ENCODE data around the gene ALMS1. TPM values are rescaled to one million over a fixed set of nuclear protein-coding genes. Genes with fewer than 3 reads are reported as not detected.
A peak's percentile ranks its signal among the peaks of the same experiment; 100 is the strongest.
"Not testable (repeated sequence)": the region's sequence is repeated elsewhere in the genome, so short reads cannot be mapped to it uniquely, and the experiment has no call there.

Gene ALMS1, protein sequence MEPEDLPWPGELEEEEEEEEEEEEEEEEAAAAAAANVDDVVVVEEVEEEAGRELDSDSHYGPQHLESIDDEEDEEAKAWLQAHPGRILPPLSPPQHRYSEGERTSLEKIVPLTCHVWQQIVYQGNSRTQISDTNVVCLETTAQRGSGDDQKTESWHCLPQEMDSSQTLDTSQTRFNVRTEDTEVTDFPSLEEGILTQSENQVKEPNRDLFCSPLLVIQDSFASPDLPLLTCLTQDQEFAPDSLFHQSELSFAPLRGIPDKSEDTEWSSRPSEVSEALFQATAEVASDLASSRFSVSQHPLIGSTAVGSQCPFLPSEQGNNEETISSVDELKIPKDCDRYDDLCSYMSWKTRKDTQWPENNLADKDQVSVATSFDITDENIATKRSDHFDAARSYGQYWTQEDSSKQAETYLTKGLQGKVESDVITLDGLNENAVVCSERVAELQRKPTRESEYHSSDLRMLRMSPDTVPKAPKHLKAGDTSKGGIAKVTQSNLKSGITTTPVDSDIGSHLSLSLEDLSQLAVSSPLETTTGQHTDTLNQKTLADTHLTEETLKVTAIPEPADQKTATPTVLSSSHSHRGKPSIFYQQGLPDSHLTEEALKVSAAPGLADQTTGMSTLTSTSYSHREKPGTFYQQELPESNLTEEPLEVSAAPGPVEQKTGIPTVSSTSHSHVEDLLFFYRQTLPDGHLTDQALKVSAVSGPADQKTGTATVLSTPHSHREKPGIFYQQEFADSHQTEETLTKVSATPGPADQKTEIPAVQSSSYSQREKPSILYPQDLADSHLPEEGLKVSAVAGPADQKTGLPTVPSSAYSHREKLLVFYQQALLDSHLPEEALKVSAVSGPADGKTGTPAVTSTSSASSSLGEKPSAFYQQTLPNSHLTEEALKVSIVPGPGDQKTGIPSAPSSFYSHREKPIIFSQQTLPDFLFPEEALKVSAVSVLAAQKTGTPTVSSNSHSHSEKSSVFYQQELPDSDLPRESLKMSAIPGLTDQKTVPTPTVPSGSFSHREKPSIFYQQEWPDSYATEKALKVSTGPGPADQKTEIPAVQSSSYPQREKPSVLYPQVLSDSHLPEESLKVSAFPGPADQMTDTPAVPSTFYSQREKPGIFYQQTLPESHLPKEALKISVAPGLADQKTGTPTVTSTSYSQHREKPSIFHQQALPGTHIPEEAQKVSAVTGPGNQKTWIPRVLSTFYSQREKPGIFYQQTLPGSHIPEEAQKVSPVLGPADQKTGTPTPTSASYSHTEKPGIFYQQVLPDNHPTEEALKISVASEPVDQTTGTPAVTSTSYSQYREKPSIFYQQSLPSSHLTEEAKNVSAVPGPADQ (N-terminal part only)
- 7.4 and 7.9 TPM in 2 replicates for total RNA-seq

DNA sequence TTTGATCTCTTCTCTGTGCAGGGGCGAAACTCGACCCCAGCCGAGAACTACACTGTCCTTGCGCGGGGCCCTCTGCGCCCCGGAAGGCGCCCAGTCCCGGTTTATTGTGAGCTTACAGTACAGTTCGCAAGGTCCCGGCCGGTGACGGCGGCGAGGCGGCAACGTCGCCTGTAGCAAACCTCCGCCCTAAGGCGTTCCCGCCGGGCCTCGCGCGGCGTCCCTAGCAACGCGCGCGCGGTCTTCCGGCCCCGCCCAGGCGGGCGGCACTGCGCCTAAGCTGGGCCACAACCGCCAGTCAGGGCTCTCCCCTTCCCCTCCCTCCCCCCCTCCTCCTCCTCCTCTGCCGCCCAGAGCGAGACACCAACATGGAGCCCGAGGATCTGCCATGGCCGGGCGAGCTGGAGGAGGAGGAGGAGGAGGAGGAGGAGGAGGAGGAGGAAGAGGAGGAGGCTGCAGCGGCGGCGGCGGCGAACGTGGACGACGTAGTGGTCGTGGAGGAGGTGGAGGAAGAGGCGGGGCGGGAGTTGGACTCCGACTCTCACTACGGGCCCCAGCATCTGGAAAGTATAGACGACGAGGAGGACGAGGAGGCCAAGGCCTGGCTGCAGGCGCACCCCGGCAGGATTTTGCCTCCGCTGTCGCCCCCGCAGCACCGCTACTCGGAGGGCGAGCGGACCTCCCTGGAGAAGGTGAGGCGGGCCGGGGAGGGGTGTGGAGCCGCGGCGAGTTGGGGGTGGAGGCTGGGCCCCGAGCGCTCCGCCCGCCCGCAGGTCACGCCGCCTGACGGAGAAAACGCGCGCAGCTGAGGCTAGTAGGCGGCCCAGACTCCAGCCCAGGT, at the start of gene ALMS1:
Gene ALMS1, plus strand, starts transcription at position 333 of the 838 bp plus-strand sequence. Its CDS starts 33 bp downstream, at position 366.
- DNase-seq (ENCODE audit: low read depth) (peak; percentile 63), FAIRE-seq (no peak)
- no peaks in the 10 kb centered on the region for H3K36me3 ChIP-seq (ENCODE audit: control insufficient read depth, insufficient read depth, low read length)
- no peaks in the 10 kb centered on the region for H3K27me3 ChIP-seq (ENCODE audit: control insufficient read depth, insufficient read depth, low read length)
- peak within 1 kb of the TSS; percentile 64 for H3K4me3 ChIP-seq (ENCODE audit: low read depth, low read length)
- TF ChIP-seq, protein P1, sequence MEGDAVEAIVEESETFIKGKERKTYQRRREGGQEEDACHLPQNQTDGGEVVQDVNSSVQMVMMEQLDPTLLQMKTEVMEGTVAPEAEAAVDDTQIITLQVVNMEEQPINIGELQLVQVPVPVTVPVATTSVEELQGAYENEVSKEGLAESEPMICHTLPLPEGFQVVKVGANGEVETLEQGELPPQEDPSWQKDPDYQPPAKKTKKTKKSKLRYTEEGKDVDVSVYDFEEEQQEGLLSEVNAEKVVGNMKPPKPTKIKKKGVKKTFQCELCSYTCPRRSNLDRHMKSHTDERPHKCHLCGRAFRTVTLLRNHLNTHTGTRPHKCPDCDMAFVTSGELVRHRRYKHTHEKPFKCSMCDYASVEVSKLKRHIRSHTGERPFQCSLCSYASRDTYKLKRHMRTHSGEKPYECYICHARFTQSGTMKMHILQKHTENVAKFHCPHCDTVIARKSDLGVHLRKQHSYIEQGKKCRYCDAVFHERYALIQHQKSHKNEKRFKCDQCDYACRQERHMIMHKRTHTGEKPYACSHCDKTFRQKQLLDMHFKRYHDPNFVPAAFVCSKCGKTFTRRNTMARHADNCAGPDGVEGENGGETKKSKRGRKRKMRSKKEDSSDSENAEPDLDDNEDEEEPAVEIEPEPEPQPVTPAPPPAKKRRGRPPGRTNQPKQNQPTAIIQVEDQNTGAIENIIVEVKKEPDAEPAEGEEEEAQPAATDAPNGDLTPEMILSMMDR (IDR thresholded peaks at IDR 0.05; ENCODE audit: insufficient read depth, low read length, severe bottlenecking), result peak; percentile 37

DNA sequence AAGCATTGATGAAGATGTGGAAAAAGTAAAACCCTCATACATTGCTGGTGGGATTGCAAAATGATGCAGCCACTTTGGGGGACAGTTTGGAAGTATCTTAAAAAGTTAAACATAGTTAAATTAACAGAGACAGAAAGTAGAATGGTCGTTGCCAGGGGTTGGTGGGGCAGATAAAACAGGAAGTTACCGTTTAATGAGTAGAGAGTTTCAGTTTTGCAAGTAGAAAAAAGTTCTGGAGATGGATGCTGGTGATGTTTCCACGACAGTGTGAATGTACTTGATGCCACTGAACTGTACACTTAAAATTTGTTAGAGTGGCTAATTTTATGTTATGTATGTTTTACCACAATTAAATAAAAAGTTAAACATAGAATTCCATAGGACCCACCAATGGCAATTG, 47.8 kb upstream of the ALMS1 start:
- TF ChIP-seq, protein P1 (IDR thresholded peaks at IDR 0.05; ENCODE audit: insufficient read depth, low read length, severe bottlenecking), result no peak
- H3K27me3 ChIP-seq (ENCODE audit: control insufficient read depth, insufficient read depth, low read length), result no peaks in the 10 kb centered on the region
- no peak overlapping the region for H3K4me3 ChIP-seq (ENCODE audit: low read depth, low read length)
- FAIRE-seq, result no peak
- DNase-seq (ENCODE audit: low read depth), result no peak
- H3K36me3 ChIP-seq (ENCODE audit: control insufficient read depth, insufficient read depth, low read length), result no peaks in the 10 kb centered on the region

DNA sequence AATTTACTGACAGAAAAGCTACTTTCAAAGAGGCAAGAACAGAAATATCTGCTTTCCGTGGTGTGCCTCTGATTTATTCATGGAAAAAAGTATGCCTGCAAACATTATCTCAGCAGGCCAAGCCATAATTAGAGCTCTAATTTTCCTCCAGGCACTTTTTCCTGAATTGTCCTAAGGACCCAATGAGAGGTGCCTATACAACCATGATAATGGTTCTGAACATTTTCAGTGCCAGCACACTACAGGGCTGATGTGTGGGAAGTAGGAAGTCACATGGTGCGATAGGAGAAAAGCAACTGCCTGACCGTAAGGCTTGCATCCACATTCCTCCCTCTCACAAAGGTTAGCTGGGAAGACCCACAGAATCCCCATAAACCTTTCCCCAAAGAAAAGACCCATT, 46.4 kb upstream of the ALMS1 start:
- no peaks in the 10 kb centered on the region for H3K27me3 ChIP-seq (ENCODE audit: control insufficient read depth, insufficient read depth, low read length)
- no peak for DNase-seq (ENCODE audit: low read depth)
- TF ChIP-seq, protein P1 (IDR thresholded peaks at IDR 0.05; ENCODE audit: insufficient read depth, low read length, severe bottlenecking), result no peak
- no peaks in the 10 kb centered on the region for H3K36me3 ChIP-seq (ENCODE audit: control insufficient read depth, insufficient read depth, low read length)
- H3K4me3 ChIP-seq (ENCODE audit: low read depth, low read length), result no peak overlapping the region
- no peak for FAIRE-seq

DNA sequence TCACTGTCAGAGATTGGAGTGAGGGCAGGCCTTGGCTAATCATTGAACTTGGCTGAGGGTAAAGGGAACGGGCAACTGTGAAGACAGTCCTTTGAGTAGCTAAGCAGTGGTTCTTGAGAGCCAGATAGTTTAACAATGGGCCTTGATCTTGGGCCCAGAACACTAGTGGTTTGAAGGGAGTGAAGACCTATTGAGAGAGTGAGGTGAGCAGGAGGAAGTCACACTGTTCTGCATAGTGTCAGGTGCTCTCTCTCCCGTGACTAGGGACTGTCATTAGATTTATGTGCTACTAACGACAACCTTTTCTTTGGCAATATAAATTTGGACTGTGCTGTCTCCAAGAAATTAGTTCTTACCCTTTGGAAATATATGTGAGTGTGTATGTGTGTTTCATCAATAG, 44.6 kb upstream of the ALMS1 start:
- peak; percentile 28 for FAIRE-seq
- no peaks in the 10 kb centered on the region for H3K27me3 ChIP-seq (ENCODE audit: control insufficient read depth, insufficient read depth, low read length)
- TF ChIP-seq, protein P1 (IDR thresholded peaks at IDR 0.05; ENCODE audit: insufficient read depth, low read length, severe bottlenecking), result no peak
- no peak for DNase-seq (ENCODE audit: low read depth)
- H3K36me3 ChIP-seq (ENCODE audit: control insufficient read depth, insufficient read depth, low read length), result no peaks in the 10 kb centered on the region
- H3K4me3 ChIP-seq (ENCODE audit: low read depth, low read length), result no peak overlapping the region

DNA sequence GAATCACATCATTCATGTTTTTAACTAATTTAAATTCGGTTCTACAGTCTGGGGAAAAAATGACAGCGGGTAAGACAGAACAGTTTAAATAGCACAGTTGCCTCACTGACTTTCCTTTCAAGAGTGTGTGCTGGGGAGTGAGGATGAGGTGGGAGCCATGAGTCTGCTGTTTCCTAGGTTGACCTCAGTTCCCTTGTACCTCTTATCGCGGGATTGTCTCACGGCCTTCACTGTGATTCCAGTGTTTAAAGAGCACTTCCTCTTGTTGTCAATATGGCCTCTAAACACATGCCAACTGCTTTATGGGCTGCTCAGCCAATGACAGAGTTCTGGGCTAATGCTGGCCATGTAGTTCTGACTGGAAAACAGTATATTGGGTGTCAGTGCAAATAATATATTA, 41.6 kb upstream of the ALMS1 start:
- Histone ChIP-seq H3K36me3 (ENCODE audit: control insufficient read depth, insufficient read depth, low read length) (no peaks in the 10 kb centered on the region), H3K27me3 (ENCODE audit: control insufficient read depth, insufficient read depth, low read length) (no peaks in the 10 kb centered on the region), H3K4me3 (ENCODE audit: low read depth, low read length) (no peak overlapping the region)
- FAIRE-seq (no peak), DNase-seq (ENCODE audit: low read depth) (no peak)
- TF ChIP-seq, protein P1 (IDR thresholded peaks at IDR 0.05; ENCODE audit: insufficient read depth, low read length, severe bottlenecking), result no peak

DNA sequence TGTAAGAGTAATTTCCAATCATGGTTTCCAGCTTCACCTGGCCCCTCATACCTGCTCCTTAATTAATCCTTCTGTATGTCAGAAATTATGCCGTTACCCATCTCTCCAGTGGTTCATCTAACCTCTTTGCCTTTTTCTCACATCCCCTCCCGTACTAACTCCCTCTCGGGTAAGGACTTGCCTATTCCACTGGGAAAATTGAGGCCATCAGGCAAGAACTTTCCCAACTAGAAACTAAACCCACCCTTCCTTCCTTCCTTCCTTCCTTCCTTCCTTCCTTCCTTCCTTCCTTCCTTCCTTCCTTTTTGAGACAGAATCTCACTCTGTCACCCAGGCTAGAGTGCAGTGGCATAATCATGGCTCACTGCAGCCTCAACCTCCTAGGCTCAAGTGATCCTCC, 40.9 kb upstream of the ALMS1 start:
- H3K36me3 ChIP-seq (ENCODE audit: control insufficient read depth, insufficient read depth, low read length); H3K27me3 ChIP-seq (ENCODE audit: control insufficient read depth, insufficient read depth, low read length); H3K4me3 ChIP-seq (ENCODE audit: low read depth, low read length); FAIRE-seq; DNase-seq (ENCODE audit: low read depth): not testable (repeated sequence)

Data from bronchial epithelial cell (primary cell).